NCI-H82 (cell line): ENCODE data around the gene PKP2.
"Not testable (repeated sequence)": the region's sequence is repeated elsewhere in the genome, so short reads cannot be mapped to it uniquely, and the experiment has no call there.

ENCODE experiments used
- DNase-seq: peaks from one replicate; lab custom pipeline; 2025; lab: John Stamatoyannopoulos, UW

The PKP2 gene

GRCh38 chr12:32861658-32862057 lies 34.9 kb downstream of the PKP2 start:
- DNase-seq = not testable (repeated sequence)

- DNase-seq = peak; percentile 18
These were observed 36.4 kb downstream of the PKP2 start for GRCh38 chr12:32860192-32860591.

- DNase-seq = no peak
These were observed 37.2 kb downstream of the PKP2 start for GRCh38 chr12:32859389-32859788.

GRCh38 chr12:32854716-32855115 lies 41.9 kb downstream of the PKP2 start:
- DNase-seq = peak; percentile 28

GRCh38 chr12:32854097-32854496 lies 42.5 kb downstream of the PKP2 start:
- no peak for DNase-seq

- DNase-seq = no peak
These were observed 49.3 kb downstream of the PKP2 start for GRCh38 chr12:32847287-32847686.

GRCh38 chr12:32846053-32846452 lies 50.5 kb downstream of the PKP2 start:
- DNase-seq = no peak

- DNase-seq = no peak
These were observed 53.0 kb downstream of the PKP2 start for GRCh38 chr12:32843528-32844095.

- DNase-seq = no peak
These were observed 55.5 kb downstream of the PKP2 start for GRCh38 chr12:32841061-32841460.

GRCh38 chr12:32839828-32840227 lies 56.7 kb downstream of the PKP2 start:
- DNase-seq = no peak

GRCh38 chr12:32837974-32838373 lies 58.6 kb downstream of the PKP2 start:
- no peak for DNase-seq

- DNase-seq = no peak
These were observed 59.9 kb downstream of the PKP2 start for GRCh38 chr12:32836710-32837109.

- DNase-seq = no peak
These were observed 62.5 kb downstream of the PKP2 start for GRCh38 chr12:32834122-32834521.

- DNase-seq = no peak
These were observed 68.0 kb downstream of the PKP2 start for GRCh38 chr12:32828552-32828951.

GRCh38 chr12:32828120-32828519 lies 68.5 kb downstream of the PKP2 start:
- DNase-seq = no peak

- no peak for DNase-seq
These were observed 69.7 kb downstream of the PKP2 start for GRCh38 chr12:32826807-32827412.

- no peak for DNase-seq
These were observed 72.0 kb downstream of the PKP2 start for GRCh38 chr12:32824596-32824995.

GRCh38 chr12:32822344-32822743 lies 74.2 kb downstream of the PKP2 start:
- no peak for DNase-seq

- DNase-seq = no peak
These were observed 74.9 kb downstream of the PKP2 start for GRCh38 chr12:32821710-32822109.

GRCh38 chr12:32821293-32821692 lies 75.3 kb downstream of the PKP2 start:
- DNase-seq = no peak

GRCh38 chr12:32820376-32820931 lies 76.1 kb downstream of the PKP2 start:
- DNase-seq = peak; percentile 68

GRCh38 chr12:32819424-32819823 lies 77.2 kb downstream of the PKP2 start:
- no peak for DNase-seq

- DNase-seq = no peak
These were observed 84.7 kb downstream of the PKP2 start for GRCh38 chr12:32811686-32812392.
